Neutrophil (primary cell): ENCODE results near the gene ABCA7.

Source experiments
- H3K27ac ChIP-seq: fragments of 200-600 bp; sonication (generic); 2 replicates; pipeline ENCODE4 v1.5.1; 2016; ENCODE audit warnings: mild to moderate bottlenecking, moderate library complexity
- H3K27me3 ChIP-seq: fragments of 200-600 bp; sonication (generic); 2 replicates; pipeline ENCODE4 v1.6.0; 2016; ENCODE audit warnings: mild to moderate bottlenecking
- H3K36me3 ChIP-seq: fragments of 200-600 bp; sonication (generic); 2 replicates; pipeline ENCODE4 v1.5.1; 2017
- H3K4me1 ChIP-seq, 2 experiments: fragments of 200-600 bp in 1 of 2; sonication (generic) in 1 of 2; 1 replicate in 1 of 2; 2 replicates in 1 of 2; pipeline versions ENCODE4 v1.5.1 to v1.6.1; 2013 to 2016; ENCODE audit warnings: low read depth in 1 of 2, low read length in 1 of 2, mild to moderate bottlenecking in 1 of 2, moderate library complexity in 1 of 2; ENCODE audit not compliant: control insufficient read depth in 1 of 2, insufficient read depth in 1 of 2
- H3K4me3 ChIP-seq, 2 experiments: fragments of 200-600 bp in 1 of 2; sonication (generic) in 1 of 2; 1 replicate in 1 of 2; 2 replicates in 1 of 2; pipeline ENCODE4 v1.5.1; 2013 to 2016; ENCODE audit warnings: low read depth in 1 of 2, low read length in 1 of 2, mild to moderate bottlenecking in 1 of 2, moderate library complexity in 1 of 2
- H3K9me3 ChIP-seq: fragments of 200-600 bp; sonication (generic); 2 replicates; pipeline ENCODE4 v1.5.1; 2016
- TF ChIP-seq, protein P1 (sequence below): fragments of 200-600 bp; sonication (generic); IDR thresholded peaks from 2 replicates; pipeline ENCODE4 v1.5.1; 2016; ENCODE audit warnings: antibody characterized with exemption

The ABCA7 gene

DNA sequence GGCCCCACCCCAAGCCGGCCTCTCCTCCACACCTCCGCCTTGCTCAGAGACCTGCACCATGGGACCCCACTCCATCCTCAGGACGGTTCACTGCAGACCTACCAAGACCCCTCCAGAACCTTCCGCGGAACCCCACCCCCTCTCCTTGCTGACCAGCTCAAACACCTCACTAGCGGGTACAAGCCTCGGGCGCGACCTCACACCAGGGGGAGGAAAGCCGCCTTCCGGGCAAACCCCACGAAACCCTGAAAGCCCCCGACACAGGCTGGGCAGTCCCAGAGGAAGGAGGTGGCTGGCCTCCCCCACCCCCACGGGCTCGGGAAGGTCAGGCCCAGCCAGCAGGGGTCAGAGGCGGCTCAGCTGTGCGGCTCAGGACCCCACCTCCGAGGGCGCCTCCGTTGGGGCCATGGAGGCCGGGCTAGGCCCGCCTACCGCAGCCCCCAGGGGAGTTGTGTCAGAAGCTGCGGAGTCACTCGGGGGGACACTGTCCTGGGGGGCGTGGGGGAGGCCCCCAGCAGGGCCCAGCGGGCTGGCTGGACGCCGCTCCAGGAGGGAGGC, 29.8 kb upstream of the ABCA7 start:
- Histone ChIP-seq H3K27ac (no peak overlapping the region), H3K9me3 (no peaks in the 10 kb centered on the region), H3K36me3 (peaks cover 60% of the 10 kb centered on the region), H3K4me3 (no peak overlapping the region), H3K27me3 (no peaks in the 10 kb centered on the region), H3K4me1 (no peaks in the 10 kb centered on the region)
- TF ChIP-seq, protein P1, sequence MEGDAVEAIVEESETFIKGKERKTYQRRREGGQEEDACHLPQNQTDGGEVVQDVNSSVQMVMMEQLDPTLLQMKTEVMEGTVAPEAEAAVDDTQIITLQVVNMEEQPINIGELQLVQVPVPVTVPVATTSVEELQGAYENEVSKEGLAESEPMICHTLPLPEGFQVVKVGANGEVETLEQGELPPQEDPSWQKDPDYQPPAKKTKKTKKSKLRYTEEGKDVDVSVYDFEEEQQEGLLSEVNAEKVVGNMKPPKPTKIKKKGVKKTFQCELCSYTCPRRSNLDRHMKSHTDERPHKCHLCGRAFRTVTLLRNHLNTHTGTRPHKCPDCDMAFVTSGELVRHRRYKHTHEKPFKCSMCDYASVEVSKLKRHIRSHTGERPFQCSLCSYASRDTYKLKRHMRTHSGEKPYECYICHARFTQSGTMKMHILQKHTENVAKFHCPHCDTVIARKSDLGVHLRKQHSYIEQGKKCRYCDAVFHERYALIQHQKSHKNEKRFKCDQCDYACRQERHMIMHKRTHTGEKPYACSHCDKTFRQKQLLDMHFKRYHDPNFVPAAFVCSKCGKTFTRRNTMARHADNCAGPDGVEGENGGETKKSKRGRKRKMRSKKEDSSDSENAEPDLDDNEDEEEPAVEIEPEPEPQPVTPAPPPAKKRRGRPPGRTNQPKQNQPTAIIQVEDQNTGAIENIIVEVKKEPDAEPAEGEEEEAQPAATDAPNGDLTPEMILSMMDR = no peak

DNA sequence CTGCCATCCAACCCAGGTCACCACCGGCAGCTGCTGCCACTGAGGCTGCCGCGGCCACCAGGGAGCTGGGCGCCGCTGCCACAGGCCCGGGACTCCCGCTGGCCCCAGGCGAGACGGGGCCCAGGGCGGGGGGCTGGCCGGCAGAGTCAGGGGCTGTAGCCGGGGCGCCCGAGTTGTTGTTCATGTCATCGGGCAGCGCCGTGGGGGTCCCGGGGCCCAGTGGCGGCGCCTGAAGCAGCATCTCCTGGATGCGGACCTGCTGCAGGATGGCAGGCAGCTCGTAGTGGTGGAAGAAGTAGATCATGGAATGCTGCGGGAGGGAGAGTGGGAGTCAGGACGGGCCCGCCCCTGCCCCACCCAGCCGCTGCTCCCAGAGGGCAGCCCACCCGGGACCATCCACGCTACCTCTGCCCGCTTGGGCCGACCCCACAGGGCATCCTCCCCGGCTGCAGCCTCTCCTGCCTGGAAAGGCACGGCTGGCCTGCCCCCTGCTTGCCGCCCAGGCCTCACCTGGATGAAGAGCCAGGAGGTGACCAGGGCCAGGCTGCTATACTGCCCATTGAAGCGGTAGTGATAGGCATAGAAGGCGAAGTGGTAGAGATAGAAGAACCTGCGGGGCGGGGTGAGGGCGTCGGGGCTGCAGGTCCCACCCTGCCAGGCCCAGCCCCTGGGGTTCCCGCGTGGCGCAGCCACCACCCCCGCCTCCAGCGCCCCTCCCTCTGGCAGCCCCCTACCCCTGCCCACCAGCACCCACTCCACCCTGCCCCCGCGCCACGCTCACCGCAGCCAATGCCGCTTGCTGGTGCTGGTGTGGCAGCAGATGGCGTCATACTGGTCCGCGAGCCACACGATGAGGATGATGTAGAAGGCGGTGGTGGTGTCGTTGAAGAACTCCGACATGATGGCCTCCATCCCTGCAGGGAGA, 29.1 kb upstream of the ABCA7 start:
- no peaks in the 10 kb centered on the region for H3K4me1 ChIP-seq
- H3K4me3 ChIP-seq = no peak overlapping the region
- TF ChIP-seq, protein P1 = no peak
- H3K36me3 ChIP-seq = peaks cover 60% of the 10 kb centered on the region
- H3K27me3 ChIP-seq = no peaks in the 10 kb centered on the region
- H3K27ac ChIP-seq = no peak overlapping the region
- H3K9me3 ChIP-seq = no peaks in the 10 kb centered on the region

DNA sequence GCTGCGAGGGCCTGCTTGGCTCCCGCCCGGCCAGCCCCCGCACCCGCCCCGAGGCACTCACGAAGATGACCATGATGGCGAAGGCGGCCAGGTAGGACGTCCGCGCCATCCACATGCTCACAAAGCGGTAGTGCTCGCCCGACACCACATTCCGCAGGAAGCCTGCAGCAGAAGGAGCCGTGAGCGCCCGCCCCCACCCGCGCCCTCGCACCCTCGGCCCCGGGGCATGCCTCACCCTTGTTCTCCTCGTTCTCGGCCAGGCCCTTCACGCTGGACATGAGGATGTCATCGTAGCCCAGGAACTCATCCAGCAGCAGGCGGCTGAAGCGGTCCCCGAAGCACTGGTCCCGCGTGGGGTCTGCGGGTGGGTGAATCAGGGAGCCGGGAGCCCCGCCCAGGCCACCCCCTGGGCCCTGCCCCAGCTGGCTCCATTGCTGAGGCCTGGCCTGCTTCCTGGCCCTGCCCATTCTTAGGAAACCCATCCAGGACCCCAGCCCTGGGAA, 28.0 kb upstream of the ABCA7 start:
- Histone ChIP-seq H3K27me3 (no peaks in the 10 kb centered on the region), H3K4me1 (peaks cover 0 to 4% of the 10 kb centered on the region in 2 experiments), H3K36me3 (peaks cover 67% of the 10 kb centered on the region), H3K4me3 (no peak overlapping the region), H3K27ac (no peak overlapping the region), H3K9me3 (no peaks in the 10 kb centered on the region)
- TF ChIP-seq, protein P1 = no peak

DNA sequence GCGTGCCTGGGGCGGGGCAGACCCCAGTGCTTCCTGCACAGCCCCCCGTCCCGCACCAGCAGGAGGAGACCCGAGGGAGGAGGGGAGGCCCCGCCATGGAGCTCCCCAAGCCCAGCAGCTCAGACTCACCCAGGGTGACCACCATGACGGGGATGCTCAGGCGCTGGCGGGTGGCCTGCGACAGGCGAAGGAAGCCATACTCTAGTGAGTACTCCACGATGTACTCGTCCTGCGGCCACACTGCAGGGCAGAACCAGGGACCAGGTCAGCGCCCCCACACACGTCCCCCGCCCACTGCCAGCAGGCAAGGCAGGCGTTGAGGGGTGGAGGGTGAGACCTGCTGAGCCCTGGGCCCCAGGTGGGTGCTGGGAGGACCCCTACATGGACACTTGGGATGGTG, 27.6 kb upstream of the ABCA7 start:
- H3K4me1 ChIP-seq = peaks cover 2 to 4% of the 10 kb centered on the region in 2 experiments

DNA sequence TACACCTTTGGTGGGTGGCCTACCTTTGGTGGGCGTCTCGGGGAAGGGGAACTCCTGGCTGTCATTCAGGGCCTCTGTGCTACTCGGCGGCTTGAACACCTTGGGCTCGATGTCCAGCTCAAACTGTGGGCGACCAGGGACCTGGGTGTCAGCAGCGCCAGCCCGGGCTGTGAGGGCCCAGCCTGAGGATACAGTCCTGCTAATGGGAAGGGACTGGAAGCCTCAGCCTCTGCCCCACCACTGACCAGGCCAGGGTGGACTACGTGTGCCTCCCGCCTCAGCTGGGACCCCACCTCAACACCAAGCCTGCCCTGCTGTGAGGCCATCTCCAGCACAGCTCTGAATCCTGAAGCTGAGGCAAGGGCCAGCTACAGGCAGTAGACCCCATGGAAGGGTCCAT, 26.7 kb upstream of the ABCA7 start:
- H3K9me3 ChIP-seq = no peaks in the 10 kb centered on the region
- H3K4me3 ChIP-seq = no peak overlapping the region
- peaks cover 4 to 8% of the 10 kb centered on the region in 2 experiments for H3K4me1 ChIP-seq
- H3K27me3 ChIP-seq = no peaks in the 10 kb centered on the region
- peaks cover 67% of the 10 kb centered on the region for H3K36me3 ChIP-seq
- H3K27ac ChIP-seq = no peak overlapping the region
- TF ChIP-seq, protein P1 = no peak

More for the DNA sequence above, 27.6 kb upstream of the ABCA7 start:
- Histone ChIP-seq H3K27me3 (no peaks in the 10 kb centered on the region), H3K27ac (no peak overlapping the region), H3K4me3 (no peak overlapping the region), H3K9me3 (no peaks in the 10 kb centered on the region), H3K36me3 (peaks cover 67% of the 10 kb centered on the region)
- TF ChIP-seq, protein P1 = no peak
